Stomach (tissue), 9 donors: ENCODE measurements around the gene PCP4. TPM values are rescaled to one million over a fixed set of nuclear protein-coding genes. Genes with fewer than 3 reads are reported as not detected.

Experiments
- DNase-seq, 2 donors: peaks; one replicate each; pipeline versions ENCODE4 v3.0.0 to v3.0.0-alpha.2; 2013 to 2019
- H3K27ac ChIP-seq, 5 donors: fragments of 200-600 bp in 4 of 5; sonication (generic) in 4 of 5; one replicate each; pipeline ENCODE4 v1.5.1; 2013 to 2019; ENCODE audit warnings: mild to moderate bottlenecking in 1 of 5, moderate library complexity in 1 of 5
- H3K27me3 ChIP-seq, 3 donors: fragments of 200-600 bp; sonication (generic); one replicate each; pipeline ENCODE4 v1.5.1; 2017 to 2019; ENCODE audit warnings: mixed run types in 1 of 3
- H3K36me3 ChIP-seq, 4 donors: fragments of 200-600 bp; sonication (generic); 1 replicate in 3 of 4; 2 replicates in 1 of 4; pipeline ENCODE4 v1.5.1; 2016 to 2019
- H3K4me1 ChIP-seq, 4 donors: fragments of 200-600 bp; sonication (generic); one replicate each; pipeline ENCODE4 v1.5.1; 2016 to 2019
- H3K4me3 ChIP-seq, 4 donors: fragments of 200-600 bp; sonication (generic) in 3 of 4; one replicate each; pipeline ENCODE4 v1.5.1; 2016 to 2019; ENCODE audit warnings: mild to moderate bottlenecking in 1 of 4
- H3K9me3 ChIP-seq, 4 donors: fragments of 200-600 bp; sonication (generic); one replicate each; pipeline ENCODE4 v1.5.1; 2016 to 2019
- EP300 ChIP-seq: sonication (generic); formaldehyde crosslinking; IDR thresholded peaks from one replicate; pipeline ENCODE4 v1.6.1; 2017; ENCODE audit warnings: antibody characterized with exemption
- POLR2A ChIP-seq, 4 donors: fragments of 450-650 bp; IDR thresholded peaks; one replicate each; pipeline ENCODE4 v1.6.1; 2016; ENCODE audit warnings: antibody characterized with exemption in 4 of 4, control low read depth in 2 of 4, mild to moderate bottlenecking in 1 of 4, moderate library complexity in 1 of 4
- POLR2AphosphoS5 ChIP-seq, 3 donors: sonication (generic); formaldehyde crosslinking; IDR thresholded peaks; one replicate each; pipeline ENCODE4 v1.6.1; 2016; ENCODE audit warnings: antibody characterized with exemption in 3 of 3
- whole genome bisulfite sequencing, 5 donors: extraction: QIAGEN DNeasy Blood & Tissue Kit in 3 of 5; methylation state at CpG; one replicate each; pipeline versions ENCODE4 v1.1.5 to v1.1.7; 2013 to 2018; 5-methylcytosine and 5-hydroxymethylcytosine counted together
- intact Hi-C: fragments of 100-400 bp; cut with DNase I; formaldehyde crosslinking; loops from one replicate; pipeline ENCODE4 v1.15.1; 2023; ENCODE audit warnings: low total_unique reads
- polyA plus RNA-seq, 3 donors: library from polyadenylated mRNA; stranded (reverse); fragments of 200-250 nt; gene quantifications; one replicate each; pipeline ENCODE4 v1.2.3, GENCODE V29; 2013
- total RNA-seq, 5 donors: library from RNA; depleted of rRNA; stranded (reverse); fragments of >200 nt; gene quantifications; one replicate each; pipeline versions ENCODE4 v1.1.0 to v1.2.3, GENCODE V29; 2014 to 2016
- TF ChIP-seq, protein P1 (sequence below), 7 experiments: fragments of 450-650 bp in 4 of 7; fragments of 200-600 bp in 3 of 7; sonication (generic) in 3 of 7; IDR thresholded peaks; one replicate each; pipeline ENCODE4 v1.5.1; 2016 to 2019; ENCODE audit warnings: antibody characterized with exemption in 7 of 7, control low read depth in 2 of 7, mild to moderate bottlenecking in 1 of 7
- donor health status: healthy with polysubstance abuse.
- donor health status: Bipolar disorder and iron deficiency.
- donor health status: healthy.

PCP4 gene
- total and polyA plus RNA-seq, 8 donors, result 1.2 to 29.9 (median 2.0) TPM; not detected in 2

DNA sequence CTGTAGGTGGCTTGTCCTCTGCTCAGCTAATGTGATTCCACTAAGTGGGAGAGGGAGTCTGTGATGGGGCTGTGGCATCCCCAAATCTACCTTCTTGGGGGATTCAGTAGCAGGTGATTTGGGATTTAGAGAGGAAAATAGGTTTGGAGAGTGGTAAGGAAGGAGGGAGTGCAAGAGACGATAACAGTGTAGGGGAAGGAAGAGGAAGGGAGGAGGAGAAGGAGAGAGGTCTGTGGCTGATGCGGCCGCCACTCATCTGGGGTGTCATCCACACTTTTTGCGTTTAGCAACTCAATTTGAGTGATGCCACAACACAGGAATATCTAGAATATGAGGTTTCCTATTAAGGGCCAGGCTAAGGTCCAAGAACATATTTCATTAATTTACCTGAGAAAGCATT is 23.8 kb upstream of the PCP4 start:
- no peaks in the 10 kb centered on the region for H3K4me1 ChIP-seq
- WGBS, 5 donors, result 85 to 97% (median 88%) methylated on average over 4 of the region's 4 CpGs
- peaks cover 0 to 4% (median 0%) of the 10 kb centered on the region in 3 donors for H3K27me3 ChIP-seq
- no peak overlapping the region for H3K27ac ChIP-seq
- no peak for TF ChIP-seq EP300
- TF ChIP-seq, protein P1, sequence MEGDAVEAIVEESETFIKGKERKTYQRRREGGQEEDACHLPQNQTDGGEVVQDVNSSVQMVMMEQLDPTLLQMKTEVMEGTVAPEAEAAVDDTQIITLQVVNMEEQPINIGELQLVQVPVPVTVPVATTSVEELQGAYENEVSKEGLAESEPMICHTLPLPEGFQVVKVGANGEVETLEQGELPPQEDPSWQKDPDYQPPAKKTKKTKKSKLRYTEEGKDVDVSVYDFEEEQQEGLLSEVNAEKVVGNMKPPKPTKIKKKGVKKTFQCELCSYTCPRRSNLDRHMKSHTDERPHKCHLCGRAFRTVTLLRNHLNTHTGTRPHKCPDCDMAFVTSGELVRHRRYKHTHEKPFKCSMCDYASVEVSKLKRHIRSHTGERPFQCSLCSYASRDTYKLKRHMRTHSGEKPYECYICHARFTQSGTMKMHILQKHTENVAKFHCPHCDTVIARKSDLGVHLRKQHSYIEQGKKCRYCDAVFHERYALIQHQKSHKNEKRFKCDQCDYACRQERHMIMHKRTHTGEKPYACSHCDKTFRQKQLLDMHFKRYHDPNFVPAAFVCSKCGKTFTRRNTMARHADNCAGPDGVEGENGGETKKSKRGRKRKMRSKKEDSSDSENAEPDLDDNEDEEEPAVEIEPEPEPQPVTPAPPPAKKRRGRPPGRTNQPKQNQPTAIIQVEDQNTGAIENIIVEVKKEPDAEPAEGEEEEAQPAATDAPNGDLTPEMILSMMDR (IDR thresholded peaks at IDR 0.05), result no peak
- TF ChIP-seq POLR2A (IDR thresholded peaks at IDR 0.05), result no peak
- no peak for TF ChIP-seq POLR2AphosphoS5 (IDR thresholded peaks at IDR 0.05)
- H3K9me3 ChIP-seq, result no peaks in the 10 kb centered on the region
- intact Hi-C loops, result no loop called here
- DNase-seq, result no peak
- H3K36me3 ChIP-seq, result no peaks in the 10 kb centered on the region
- H3K4me3 ChIP-seq, result no peak overlapping the region

DNA sequence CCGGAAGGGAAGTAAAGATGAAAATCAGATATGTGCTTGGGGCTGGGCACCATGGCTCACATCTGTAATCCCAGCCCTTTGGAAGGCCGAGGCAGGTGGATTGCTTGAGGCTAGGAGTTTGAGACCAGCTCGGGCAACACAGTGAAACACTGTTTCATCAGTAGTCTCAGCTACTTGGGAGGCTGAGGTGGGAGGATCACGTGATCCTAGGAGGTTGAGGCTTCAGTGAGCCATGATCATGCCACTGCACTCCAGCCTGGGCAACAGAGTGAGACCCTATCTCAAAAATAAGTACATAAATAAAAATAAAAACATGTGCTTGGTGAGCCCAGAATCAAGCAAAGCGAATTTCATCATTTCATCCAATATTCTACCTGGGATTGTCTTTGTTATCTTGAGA is 23.3 kb upstream of the PCP4 start:
- no peak overlapping the region for H3K4me3 ChIP-seq
- no peak for DNase-seq
- no peaks in the 10 kb centered on the region for H3K9me3 ChIP-seq
- H3K4me1 ChIP-seq, result no peaks in the 10 kb centered on the region
- H3K36me3 ChIP-seq, result no peaks in the 10 kb centered on the region
- intact Hi-C loops, result no loop called here
- peaks cover 0 to 4% (median 0%) of the 10 kb centered on the region in 3 donors for H3K27me3 ChIP-seq
- 82 to 94% (median 86%) methylated on average over 5 of the region's 5 CpGs for WGBS, 5 donors
- no peak overlapping the region for H3K27ac ChIP-seq
- no peak for TF ChIP-seq POLR2A (IDR thresholded peaks at IDR 0.05)

DNA sequence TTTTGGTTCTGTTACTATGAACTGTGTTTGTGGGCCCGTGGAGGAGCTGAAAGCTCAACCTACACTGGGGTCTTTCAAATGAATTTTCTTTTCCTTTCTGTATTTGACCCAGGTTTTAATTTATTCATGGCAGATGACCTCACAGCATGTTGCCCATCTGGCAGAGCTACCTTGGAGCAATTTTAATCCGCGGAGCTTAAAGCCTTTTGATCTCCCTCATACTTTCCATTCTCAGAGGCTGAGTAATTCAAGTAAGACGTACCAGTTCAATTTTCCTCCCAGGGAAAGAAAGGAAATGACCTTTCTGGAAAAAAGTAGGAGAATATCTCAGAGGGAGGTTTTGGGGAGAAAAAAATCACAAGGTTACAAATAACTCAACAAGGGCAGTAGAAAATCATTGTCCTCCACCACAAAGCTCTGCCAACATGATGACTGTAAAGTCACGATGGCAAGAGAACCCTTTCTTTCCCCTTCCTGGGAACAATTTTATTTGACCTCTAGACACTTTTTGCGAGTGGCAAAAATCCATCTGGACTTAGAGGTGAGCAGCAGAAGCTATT is 21.6 kb upstream of the PCP4 start:
- Histone ChIP-seq H3K4me3 (no peak overlapping the region), H3K9me3 (no peaks in the 10 kb centered on the region), H3K4me1 (no peaks in the 10 kb centered on the region), H3K27ac (no peak overlapping the region), H3K27me3 (peaks cover 0 to 4% (median 0%) of the 10 kb centered on the region in 3 donors), H3K36me3 (no peaks in the 10 kb centered on the region)
- intact Hi-C loops, result no loop called here
- WGBS, 5 donors, result 69 to 85% (median 76%) methylated on average over 6 of the region's 6 CpGs
- DNase-seq, result no peak
- no peak for TF ChIP-seq POLR2AphosphoS5 (IDR thresholded peaks at IDR 0.05)
- TF ChIP-seq POLR2A (IDR thresholded peaks at IDR 0.05), result no peak
- TF ChIP-seq, protein P1 (IDR thresholded peaks at IDR 0.05), result no peak
- TF ChIP-seq EP300, result no peak

DNA sequence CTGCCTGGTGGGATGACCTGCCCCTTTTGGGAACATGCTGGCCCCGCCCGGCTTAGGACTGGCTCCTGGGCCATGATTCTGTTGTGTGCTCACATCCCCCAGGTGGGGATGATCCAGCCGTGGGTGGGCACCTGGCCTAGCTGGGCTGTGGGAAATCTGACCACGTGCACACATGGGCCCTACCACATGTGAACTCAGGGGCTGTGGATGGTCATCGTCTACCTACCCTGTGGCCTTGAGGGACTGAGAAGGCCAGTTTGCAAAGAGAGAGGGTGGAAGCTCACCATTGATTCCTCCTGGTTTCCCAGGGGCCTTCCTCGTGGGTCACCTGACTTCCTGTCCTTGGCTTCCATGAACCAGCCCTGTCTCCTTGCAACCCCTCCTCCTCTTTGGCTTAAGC is 19.4 kb upstream of the PCP4 start:
- Histone ChIP-seq H3K9me3 (no peaks in the 10 kb centered on the region), H3K4me1 (peaks cover 0 to 9% (median 0%) of the 10 kb centered on the region in 4 donors), H3K4me3 (no peak overlapping the region), H3K27ac (no peak overlapping the region), H3K27me3 (no peaks in the 10 kb centered on the region), H3K36me3 (no peaks in the 10 kb centered on the region)
- WGBS, 5 donors, result 76 to 90% (median 86%) methylated on average over 3 to 6 of the region's 6 CpGs
- no peak for DNase-seq
- intact Hi-C loops, result no loop called here
- TF ChIP-seq EP300, result no peak
- TF ChIP-seq POLR2AphosphoS5 (IDR thresholded peaks at IDR 0.05), result no peak
- TF ChIP-seq, protein P1 (IDR thresholded peaks at IDR 0.05), result no peak
- TF ChIP-seq POLR2A (IDR thresholded peaks at IDR 0.05), result no peak

DNA sequence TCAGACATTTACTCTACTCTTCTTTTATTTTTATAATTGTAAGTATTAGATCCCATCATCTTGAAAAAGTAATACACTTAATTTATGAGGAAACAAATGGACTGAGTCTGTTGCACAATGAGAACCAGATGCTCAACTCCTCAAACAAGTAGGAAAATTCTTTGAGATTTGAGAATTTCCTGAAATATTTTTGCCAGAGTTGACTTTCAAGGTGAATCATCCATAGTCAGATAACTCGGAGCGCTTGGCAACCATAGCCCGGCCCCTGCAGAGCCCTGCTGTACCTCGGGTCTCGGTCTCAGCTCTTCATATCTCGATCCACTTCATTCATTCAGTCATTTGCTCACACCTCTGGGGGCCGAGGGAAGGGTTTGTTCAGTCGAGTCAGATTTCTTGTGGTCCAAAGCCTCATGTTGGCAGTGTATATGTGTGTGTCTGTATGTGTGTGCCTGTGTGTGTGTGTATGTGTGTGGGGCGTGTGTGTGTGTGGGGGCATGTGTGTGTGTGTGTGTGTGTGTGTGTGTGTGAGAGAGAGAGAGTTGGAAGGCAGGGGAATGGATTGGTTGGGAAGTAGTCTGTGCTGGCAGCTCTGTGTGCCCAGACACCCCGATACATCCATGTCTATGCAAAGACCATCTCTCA is 18.1 kb upstream of the PCP4 start:
- Histone ChIP-seq H3K36me3 (no peaks in the 10 kb centered on the region), H3K9me3 (no peaks in the 10 kb centered on the region), H3K27ac (no peak overlapping the region), H3K4me3 (no peak overlapping the region), H3K27me3 (no peaks in the 10 kb centered on the region), H3K4me1 (peaks cover 0 to 9% (median 0%) of the 10 kb centered on the region in 4 donors)
- WGBS, 5 donors, result 65 to 79% (median 73%) methylated on average over 10 of the region's 10 CpGs
- intact Hi-C loops, result no loop called here
- DNase-seq, result no peak
- no peak for TF ChIP-seq EP300
- TF ChIP-seq POLR2A (IDR thresholded peaks at IDR 0.05), result no peak
- TF ChIP-seq, protein P1 (IDR thresholded peaks at IDR 0.05), result no peak
- TF ChIP-seq POLR2AphosphoS5 (IDR thresholded peaks at IDR 0.05), result no peak
